ENCODE measurements around the gene ASMTL.
"Not testable (repeated sequence)": the region's sequence is repeated elsewhere in the genome, so short reads cannot be mapped to it uniquely, and the experiment has no call there.

Gene ASMTL

DNA sequence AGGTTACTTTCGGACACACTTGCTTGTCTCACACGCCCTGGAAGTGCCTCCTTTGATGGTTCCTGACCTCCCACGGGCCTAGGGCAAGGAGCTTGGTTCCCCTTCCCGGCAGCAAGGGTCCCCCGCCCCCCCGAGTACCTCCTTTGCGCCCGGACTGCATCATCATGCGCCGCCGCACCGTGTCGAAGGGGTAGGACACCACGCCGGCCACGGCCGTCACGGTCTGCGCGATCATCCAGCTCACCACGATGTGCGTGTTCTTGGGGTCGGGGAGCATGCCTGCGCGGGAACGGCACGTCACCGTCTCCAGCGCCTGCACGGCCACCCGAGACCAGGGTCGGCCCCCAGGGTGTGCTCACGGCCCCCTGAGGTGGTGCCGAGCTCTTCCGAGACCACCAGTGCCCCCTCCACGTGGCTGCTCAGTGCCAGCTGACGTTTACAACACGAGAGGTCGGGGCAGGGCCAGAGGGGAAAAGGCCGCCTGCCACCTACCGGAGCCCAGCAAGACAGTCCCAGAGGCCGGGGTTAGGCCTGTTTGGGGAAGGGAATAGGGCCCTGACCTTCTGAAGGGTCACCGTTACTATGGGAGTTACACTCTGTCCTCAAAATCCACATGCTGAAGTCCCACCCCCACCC lies 65.5 kb downstream of the ASMTL start:
- DNase-seq (no peak), ATAC-seq (no peak)

DNA sequence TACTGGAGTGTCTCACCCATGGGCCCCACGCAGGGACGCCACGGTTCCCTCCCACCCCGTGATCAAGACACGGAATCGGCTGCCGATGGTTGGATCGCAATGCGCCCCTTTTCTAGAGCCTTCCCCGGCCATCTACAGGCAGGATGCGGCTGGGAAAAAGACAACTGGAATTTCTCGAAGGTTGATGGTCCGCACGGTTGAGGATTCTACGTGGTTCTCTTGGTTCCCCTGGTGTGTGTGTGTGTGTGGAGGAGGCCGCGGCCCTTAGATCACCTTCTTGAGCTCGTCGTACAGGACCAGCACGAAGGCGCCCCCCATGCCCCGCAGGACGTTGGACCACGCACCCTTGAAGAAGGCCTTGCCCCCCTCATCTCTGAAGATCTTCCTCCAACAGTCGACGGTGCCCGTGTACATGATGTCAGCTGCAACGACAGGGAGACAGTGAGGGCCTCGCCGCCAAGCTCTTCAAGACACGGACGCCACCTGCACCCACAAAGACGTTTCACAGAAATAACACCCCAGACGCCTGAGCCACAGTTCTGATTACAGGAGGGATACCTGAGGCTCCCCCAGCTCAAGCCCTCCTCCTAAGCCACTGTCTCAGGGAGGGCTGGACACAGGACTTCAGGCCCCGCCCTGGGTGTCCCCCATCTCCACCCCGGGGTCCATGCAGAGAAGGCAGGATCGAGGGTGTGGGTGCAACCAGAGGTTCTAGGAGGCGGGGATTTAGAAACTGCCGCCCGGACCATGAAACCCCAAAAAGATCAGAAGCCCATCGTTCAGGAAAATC lies 66.2 kb downstream of the ASMTL start:
- ATAC-seq (no peak), DNase-seq (no peak)

DNA sequence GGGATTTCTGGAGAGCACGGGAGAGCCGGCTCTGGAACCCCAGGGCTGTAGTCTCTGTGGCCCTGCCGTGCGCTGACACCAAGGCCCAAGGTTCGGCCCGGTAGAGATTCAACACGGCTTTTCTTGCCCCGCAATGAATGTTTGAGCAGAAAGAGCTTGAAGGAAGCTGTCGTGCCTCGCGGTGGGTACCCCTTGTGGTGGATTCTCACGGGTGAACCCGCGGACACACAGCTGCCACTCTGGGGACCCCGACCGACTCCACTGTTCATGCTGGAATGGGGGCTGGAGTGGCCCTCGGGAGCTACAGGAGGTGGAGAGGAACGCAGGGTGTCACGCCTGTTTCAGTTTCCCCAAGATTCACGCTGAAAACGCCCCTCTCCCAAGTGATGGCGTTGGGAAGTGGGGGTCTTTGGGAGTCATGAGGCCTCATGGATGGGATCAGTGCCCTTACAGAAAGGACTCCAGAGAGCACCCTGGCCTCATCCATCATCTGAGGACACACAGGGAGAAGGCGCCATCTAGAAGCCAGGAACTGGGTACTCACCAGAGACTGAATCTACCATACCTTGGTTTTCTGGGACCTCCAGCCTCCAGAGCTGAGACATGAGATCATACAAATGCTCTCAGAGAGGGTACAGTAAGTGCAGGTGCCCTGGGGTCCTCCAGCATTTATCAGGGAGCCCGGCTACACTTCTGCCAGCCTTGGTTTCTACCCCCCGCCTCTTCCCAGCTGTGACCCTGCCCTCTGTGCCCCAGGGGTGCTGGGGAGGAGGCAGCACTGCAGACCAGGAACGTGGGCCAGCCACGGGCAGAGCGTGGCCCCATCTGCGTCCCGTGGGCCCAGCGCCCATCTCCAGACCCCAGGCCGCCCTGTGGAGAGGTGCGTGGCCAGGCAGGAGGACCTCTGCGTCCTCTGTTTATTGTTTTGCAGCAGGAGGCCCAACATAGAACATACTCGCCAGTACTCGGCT lies 67.2 kb downstream of the ASMTL start:
- no peak for ATAC-seq

DNA sequence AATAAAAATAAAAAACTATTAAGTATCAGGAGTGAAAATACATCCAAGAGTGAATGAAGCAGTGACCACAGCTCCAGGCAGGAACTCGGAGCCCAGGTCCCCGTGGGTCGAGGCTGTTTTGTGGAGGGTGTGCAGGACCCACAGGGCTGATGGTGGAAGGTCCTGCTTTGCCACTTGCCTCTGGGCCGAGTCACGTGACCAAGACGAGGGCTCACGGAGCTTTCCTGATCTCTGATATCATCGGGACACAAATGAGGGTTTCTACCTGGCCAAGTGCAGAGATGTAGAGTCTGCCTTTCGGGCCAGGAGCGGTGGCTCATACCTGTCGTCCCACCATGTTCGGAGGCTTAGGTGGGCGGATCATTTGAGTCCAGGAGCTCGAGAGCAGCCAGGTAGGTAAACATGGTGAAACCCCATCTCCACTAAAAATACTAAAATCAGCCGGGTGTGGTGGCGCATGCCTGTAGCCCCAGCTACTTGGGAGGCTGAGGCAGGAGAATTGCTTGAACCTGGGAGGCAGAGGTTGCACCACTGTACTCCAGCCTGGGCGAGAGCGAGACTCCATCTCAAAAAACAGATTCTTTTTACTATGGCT lies 68.0 kb downstream of the ASMTL start:
- ATAC-seq, result no peak
- no peak for DNase-seq

More for the DNA sequence above, 67.2 kb downstream of the ASMTL start:
- DNase-seq, result peak; percentile 16

DNA sequence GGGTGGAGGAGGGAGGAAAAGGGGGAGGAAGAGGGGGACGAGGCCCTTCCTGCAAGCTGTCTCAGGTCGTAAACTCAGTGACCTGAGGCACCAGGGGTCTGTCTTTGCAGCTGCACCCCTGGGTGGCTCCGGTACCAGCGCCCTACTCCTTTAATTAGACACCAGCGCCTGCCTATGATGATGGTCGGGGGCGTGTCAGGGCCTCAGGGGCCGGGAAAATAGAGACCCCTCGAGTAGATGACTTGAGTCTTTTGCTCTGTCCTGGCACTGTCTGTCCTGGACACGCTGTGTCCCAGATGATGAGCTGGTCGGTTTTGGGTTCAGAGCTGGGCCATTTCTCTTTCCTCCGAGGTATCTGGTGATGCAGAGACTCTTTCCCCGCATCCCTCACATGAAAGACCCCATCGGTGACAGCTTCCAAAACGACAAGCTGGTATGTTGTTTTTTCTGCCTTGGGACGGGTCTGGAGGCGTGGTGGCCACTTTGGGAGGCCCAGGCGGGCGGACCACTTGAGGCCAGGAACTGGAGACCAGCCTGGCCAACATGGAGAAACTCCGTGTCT lies 72.0 kb downstream of the ASMTL start:
- ATAC-seq (no peak), DNase-seq (peak; percentile 15)

DNA sequence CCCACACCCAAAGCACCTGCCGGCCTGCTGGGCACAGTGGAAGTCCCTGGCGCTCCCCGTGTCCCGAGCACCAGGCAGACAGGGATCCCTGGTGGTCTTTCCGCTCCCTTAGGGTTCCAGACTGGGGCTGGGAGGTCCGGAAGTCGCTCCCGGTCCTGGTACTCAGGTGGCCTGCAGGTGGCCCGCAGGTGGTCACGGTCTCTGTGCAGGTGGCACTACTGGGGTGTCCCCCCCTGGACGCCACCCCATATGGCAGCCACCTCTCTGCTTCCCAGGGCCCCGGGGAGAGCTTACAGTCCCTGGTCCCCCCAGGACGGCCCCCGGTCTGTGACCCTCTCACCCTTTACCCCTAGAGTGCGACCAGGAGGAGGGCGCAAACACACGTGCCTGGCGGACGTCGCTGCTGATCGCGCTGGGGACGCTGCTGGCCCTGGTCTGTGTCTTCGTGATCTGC lies 74.4 kb downstream of the ASMTL start:
- ATAC-seq, result no peak

DNA sequence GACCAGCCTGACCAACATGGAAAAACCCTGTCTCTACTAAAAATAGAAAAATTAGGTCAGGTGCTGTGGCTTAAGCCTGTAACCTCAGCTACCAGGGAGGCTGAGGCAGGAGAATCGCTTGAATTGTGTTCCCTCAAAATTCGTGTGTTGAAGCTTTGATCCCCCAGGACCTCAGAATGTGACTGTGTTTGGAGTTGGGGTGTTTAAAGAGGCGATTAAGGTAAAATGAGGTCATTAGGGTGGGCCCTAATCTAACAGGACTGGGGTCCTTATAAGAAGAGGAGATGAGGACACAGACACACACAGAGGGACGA lies 84.4 kb downstream of the ASMTL start:
- no peak for DNase-seq
- peak; percentile 28 for ATAC-seq

More for the DNA sequence above, 74.4 kb downstream of the ASMTL start:
- no peak for DNase-seq

DNA sequence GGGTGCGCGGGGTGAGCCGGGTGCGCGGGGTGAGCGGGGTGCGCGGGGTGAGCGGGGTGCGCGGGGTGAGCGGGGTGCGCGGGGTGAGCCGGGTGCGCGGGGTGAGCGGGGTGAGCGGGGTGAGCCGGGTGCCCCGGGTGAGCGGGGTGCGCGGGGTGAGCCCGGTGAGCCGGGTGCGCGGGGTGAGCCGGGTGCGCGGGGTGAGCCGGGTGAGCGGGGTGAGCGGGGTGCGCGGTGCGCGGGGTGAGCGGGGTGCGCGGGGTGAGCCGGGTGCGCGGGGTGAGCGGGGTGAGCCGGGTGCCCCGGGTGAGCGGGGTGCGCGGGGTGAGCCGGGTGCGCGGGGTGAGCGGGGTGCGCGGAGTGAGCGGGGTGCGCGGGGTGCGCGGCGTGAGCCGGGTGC lies 86.3 kb downstream of the ASMTL start:
- not testable (repeated sequence) for DNase-seq, ATAC-seq

DNA sequence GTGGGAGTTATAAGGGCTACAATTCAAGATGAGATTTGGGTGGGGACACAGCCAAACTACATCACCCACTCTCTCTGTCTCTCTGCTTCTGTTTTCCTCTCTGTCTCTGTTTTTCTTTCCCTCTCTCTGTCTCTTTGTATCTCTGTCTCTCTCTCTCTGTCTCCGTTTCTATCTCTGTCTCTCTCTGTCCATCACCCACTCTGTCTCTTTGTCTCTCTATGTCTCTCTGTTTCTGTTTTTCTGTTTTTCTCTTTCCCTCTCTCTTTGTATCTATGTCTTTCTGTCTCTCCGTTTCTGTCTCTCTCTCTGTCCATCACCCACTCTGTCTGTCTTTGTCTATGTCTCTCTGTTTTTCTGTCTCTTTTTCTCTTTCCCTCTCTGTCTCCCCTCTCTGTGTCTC lies 90.8 kb downstream of the ASMTL start:
- DNase-seq (no peak), ATAC-seq (no peak)

DNA sequence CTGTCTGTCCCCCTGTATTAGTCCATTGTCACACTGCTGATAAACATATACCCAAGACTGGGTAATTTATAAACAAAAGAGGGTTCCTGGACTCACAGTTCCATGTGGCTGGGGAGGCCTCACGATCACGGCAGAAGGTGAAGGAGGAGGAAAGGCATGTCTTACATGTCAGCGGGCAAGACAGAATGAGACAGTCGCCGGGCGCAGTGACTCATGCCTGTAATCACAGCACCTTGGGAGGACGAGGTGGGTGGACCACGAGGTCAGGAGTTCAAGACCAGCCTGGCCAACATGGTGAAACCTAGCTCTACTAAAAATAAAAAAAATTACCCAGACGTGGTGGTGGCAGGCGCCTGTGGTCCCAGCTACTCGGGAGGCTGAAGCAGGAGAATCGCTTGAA lies 91.4 kb downstream of the ASMTL start:
- ATAC-seq (no peak), DNase-seq (no peak)

DNA sequence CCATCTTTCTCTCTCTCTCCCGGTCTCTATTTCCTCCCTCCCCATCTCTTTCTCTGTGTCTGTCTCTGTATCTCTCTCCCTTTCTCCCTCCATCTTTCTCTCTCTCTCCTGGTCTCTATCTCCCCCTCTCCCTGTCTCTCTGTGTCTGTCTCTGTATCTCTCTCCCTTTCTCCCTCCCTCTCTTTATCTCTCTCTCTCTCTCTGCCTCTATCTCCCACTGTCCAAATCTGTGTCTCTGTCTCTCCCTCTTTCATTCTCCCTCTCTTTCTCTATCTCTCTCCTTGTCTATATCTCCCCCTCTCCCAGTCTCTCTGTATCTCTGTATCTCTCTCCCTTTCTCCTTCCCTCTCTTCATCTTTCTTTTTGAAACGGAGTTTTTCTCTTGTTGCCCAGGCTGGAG lies 92.5 kb downstream of the ASMTL start:
- ATAC-seq (no peak), DNase-seq (no peak)

DNA sequence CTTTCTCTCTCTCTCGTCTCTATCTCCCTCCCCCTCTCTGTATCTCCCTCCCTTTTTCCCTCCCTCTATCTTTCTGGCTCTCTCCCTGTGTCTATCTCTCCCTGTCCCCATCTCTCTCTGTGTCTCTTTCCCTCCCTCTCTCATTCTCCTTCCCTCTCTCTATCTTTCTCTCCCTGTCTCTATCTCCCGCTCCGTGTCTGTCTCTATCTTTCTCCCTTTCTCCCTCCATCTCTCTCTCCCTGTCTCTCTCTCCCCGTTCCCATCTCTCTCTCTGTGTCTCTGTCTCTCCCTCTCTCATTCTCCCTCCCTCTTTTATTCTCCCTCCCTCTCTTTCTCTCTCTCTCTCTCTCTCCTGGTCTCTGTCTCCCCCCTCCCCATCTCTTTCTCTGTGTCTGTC lies 93.2 kb downstream of the ASMTL start:
- ATAC-seq (no peak), DNase-seq (no peak)

DNA sequence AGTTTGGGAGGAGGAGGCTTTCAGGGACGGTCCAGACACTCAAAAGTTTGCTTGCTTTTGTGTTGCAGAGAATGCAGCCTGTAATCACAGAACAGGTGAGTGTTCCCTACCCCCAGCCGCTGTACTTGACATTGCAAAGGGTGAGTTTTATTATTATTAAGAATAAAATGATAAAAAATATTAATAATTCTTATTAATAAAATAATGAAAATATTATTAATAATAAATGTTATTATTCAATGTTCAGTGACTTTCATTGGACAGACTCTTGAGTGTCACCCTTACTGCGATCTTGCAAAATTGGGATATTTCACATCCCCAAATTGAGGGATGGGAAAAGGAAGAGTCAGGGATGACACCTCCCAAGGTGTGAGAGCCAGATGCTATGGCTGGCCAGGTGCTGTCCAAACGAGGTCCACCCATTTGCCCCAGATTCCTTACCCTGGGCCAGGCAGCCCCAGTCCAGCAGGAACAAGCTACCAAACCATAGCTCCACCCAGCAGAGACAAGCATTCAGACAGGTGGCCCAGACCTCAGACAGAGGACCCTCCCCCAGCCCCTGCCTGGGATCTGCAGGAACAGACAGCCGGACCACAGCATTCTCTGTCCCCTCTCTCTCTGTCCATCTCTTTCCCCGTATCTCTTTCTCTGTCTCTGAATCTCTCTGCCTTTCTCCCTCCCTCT lies 93.8 kb downstream of the ASMTL start:
- ATAC-seq (no peak), DNase-seq (no peak)

DNA sequence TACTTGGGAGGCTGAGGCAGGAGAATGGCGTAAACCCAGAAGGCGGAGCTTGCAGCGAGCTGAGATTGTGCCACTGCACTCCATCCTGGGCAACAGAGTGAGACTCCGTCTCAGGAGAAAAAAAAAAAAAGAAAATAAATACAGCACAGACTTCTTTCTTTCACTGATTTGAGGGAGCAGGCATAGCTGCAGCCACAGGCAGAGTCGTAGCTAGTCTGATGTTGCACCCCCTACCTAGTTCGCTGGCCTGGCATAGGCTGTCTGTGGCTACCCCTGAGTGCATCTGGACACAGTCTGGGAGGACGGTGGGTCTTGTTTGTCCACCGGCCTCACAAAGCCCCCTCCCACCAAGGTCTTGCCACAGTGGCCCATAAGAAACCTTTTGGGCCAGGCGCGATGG lies 94.7 kb downstream of the ASMTL start:
- ATAC-seq (no peak), DNase-seq (no peak)

DNA sequence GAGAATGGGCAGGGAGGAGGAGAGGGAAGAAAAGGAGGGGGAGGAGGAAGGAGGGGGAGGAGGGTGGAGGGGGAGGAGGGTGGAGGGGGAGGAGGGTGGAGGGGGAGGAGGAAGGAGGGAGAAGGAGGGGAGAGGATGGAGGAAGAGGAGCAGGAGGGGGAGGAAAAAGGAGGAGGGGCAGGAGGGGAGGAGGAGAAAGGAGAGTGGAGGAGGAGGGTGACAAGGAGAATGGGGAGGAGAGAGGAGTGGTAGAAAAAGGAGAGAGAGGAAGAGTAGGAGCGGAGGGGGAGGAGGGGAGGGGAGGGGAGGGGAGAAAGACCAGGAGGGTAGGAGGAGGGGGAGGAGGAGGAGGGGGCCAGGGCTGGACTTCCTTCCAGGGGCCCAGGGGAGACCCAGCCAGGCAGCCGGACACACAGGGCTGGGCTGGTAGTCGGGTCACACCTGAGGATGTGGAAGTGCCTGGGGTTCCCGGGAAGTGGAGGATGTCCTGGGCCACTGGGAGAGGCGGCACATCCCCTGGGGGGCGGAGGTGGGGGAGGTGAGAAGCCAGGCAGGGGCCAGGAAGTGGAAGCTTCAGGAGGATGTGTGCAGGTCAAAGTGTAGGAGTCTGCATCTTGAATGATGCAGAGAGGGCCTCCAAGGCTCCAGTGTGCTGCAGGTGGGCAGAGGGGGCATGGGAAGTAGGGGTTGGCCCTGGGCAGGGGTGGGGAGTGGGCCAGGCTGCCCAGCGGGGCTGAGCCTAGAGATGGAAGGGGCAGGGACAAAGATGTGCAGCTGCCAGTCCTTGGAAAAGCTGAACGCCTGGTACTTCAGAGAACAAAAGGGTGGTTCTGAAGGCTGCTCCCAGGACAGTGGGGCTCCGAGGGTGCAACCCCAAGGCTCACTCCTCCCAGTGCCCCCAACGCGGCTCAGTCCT lies 97.3 kb downstream of the ASMTL start:
- DNase-seq (no peak), ATAC-seq (no peak)

DNA sequence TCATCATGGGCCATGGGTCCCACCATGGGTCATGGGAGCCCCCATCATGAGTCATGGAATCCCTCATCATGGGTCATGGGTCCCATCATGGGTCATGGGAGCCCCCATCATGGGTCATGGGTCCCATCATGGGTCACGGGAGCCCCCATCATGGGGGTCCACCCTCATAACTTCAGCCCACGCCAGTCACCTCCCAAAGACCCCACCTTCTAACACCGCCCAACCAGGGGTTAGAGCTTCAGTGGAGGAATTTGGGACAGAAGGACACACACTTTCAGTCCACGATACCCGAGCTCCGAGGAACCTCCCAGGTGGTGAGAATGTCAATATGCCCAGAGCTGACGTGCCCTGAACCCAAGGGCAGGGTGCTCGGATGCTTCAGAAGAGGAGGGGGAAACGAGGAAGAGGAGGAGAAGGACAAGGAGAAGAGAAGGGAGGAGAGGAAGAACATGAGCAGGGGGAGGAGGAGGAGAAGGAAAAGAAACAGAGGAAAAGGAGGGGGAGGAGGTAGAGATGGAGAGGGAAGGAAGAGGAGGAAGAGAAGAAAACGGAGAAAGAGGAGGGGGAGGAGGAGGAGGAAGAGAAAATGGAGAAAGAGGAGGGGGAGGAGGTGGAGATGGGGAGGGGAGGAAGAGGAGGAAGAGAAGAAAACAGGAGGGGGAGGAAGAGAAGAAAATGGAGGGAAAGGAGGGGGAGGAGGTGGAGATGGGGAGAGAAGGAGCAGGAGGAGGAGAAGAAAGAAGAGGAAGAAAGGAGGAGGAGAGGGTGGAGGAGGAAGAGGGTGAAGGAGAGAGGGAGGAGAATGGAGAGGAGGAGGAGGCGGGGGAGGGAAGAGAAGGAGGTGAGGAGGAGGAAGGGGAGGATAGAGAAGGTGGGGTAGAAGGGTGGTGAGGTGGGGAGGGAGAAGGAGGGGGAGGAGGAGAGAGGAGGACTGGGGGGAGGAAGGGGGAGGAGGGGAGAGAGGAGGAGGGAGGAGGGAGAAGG lies 98.4 kb downstream of the ASMTL start:
- DNase-seq (no peak), ATAC-seq (peak; percentile 6)

All from stimulated activated naive CD8-positive, alpha-beta T cell treated with anti-CD3 and anti-CD28 coated beads, Interleukin-15, Interleukin-2, amounts not matched to agents 100 U/mL and 50 U/mL, for 24 hours (primary cell).